Ishikawa (cell line): ENCODE data around the gene FANCD2.

Source experiments
- CEBPB ChIP-seq: IDR thresholded peaks from 2 replicates; pipeline ENCODE4 v1.6.1; 2012
- CREB1 ChIP-seq: IDR thresholded peaks from 2 replicates; pipeline ENCODE4 v1.6.1; 2012; ENCODE audit warnings: low read depth
- EGR1 ChIP-seq: IDR thresholded peaks from 2 replicates; pipeline ENCODE4 v1.6.1; 2012
- EP300 ChIP-seq: IDR thresholded peaks from 2 replicates; pipeline ENCODE4 v1.6.1; 2012; ENCODE audit warnings: borderline replicate concordance
- FOXM1 ChIP-seq: IDR thresholded peaks from 2 replicates; pipeline ENCODE4 v1.6.1; 2012; ENCODE audit warnings: low read depth, borderline replicate concordance
- NFIC ChIP-seq: IDR thresholded peaks from 2 replicates; pipeline ENCODE4 v1.6.1; 2012
- RAD21 ChIP-seq: IDR thresholded peaks from 2 replicates; pipeline ENCODE4 v1.6.1; 2012; ENCODE audit warnings: low read depth
- TAF1 ChIP-seq: IDR thresholded peaks from 2 replicates; pipeline ENCODE4 v1.6.1; 2012; ENCODE audit warnings: low read depth, mild to moderate bottlenecking
- TCF12 ChIP-seq: IDR thresholded peaks from 2 replicates; pipeline ENCODE4 v1.6.1; 2012; ENCODE audit warnings: low read depth
- TEAD4 ChIP-seq: IDR thresholded peaks from 2 replicates; pipeline ENCODE4 v1.6.1; 2012
- YY1 ChIP-seq: IDR thresholded peaks from 2 replicates; pipeline ENCODE4 v1.6.1; 2012; ENCODE audit warnings: low read depth
- ZBTB7A ChIP-seq: IDR thresholded peaks from 2 replicates; pipeline ENCODE4 v1.6.1; 2012; ENCODE audit warnings: low read depth
- TF ChIP-seq, protein P1 (sequence below): IDR thresholded peaks from 2 replicates; pipeline ENCODE4 v1.6.1; 2012
- TF ChIP-seq, protein P2 (sequence below): IDR thresholded peaks from 2 replicates; pipeline ENCODE4 v1.6.1; 2012; ENCODE audit warnings: low read depth, mild to moderate bottlenecking
- TF ChIP-seq, protein P3 (sequence below): IDR thresholded peaks from 2 replicates; pipeline ENCODE4 v1.6.1; 2012

Gene FANCD2

DNA sequence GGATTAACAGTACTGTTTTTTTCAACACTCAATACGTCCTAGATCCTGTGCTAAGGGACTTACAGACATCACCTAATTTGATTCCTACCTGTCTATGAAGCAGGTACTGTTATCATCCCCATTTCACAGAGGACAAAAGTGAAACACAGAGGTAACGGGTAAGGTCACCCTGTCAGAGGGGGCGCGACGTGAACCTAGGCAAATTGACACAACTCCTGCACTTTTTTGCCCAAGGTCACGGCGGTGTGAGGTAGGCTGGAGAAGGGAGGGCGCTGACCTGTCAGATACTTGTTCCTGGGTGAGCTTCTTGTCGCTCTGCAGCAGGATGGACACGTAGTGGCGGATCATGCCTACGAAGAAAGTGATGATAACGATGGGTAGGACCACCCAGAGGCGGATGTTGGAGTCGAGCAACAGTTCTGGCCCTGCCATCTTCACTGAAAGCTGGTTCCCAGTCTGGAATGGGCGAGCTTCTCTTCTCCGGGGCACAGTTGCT is 40.0 kb upstream of the FANCD2 start:
- TF ChIP-seq, protein P1, sequence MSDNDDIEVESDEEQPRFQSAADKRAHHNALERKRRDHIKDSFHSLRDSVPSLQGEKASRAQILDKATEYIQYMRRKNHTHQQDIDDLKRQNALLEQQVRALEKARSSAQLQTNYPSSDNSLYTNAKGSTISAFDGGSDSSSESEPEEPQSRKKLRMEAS: no peak
- no peak for TF ChIP-seq FOXM1
- no peak for TF ChIP-seq TCF12
- no peak for TF ChIP-seq EGR1
- TF ChIP-seq EP300: no peak
- TF ChIP-seq CREB1: no peak
- no peak for TF ChIP-seq ZBTB7A

GRCh38 chr3:9994086-9994844 is 32.0 kb upstream of the FANCD2 start:
- TF ChIP-seq EP300 (no peak), CREB1 (no peak), CEBPB (no peak), RAD21 (no peak), TCF12 (no peak), TEAD4 (no peak), NFIC (no peak), TAF1 (no peak), YY1 (no peak), ZBTB7A (no peak), EGR1 (no peak)
- TF ChIP-seq, protein P2, sequence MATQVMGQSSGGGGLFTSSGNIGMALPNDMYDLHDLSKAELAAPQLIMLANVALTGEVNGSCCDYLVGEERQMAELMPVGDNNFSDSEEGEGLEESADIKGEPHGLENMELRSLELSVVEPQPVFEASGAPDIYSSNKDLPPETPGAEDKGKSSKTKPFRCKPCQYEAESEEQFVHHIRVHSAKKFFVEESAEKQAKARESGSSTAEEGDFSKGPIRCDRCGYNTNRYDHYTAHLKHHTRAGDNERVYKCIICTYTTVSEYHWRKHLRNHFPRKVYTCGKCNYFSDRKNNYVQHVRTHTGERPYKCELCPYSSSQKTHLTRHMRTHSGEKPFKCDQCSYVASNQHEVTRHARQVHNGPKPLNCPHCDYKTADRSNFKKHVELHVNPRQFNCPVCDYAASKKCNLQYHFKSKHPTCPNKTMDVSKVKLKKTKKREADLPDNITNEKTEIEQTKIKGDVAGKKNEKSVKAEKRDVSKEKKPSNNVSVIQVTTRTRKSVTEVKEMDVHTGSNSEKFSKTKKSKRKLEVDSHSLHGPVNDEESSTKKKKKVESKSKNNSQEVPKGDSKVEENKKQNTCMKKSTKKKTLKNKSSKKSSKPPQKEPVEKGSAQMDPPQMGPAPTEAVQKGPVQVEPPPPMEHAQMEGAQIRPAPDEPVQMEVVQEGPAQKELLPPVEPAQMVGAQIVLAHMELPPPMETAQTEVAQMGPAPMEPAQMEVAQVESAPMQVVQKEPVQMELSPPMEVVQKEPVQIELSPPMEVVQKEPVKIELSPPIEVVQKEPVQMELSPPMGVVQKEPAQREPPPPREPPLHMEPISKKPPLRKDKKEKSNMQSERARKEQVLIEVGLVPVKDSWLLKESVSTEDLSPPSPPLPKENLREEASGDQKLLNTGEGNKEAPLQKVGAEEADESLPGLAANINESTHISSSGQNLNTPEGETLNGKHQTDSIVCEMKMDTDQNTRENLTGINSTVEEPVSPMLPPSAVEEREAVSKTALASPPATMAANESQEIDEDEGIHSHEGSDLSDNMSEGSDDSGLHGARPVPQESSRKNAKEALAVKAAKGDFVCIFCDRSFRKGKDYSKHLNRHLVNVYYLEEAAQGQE: no peak
- TF ChIP-seq, protein P1: no peak
- TF ChIP-seq, protein P3, sequence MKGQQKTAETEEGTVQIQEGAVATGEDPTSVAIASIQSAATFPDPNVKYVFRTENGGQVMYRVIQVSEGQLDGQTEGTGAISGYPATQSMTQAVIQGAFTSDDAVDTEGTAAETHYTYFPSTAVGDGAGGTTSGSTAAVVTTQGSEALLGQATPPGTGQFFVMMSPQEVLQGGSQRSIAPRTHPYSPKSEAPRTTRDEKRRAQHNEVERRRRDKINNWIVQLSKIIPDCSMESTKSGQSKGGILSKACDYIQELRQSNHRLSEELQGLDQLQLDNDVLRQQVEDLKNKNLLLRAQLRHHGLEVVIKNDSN: no peak

- TF ChIP-seq RAD21 (no peak), TAF1 (no peak), EP300 (no peak), FOXM1 (no peak), TEAD4 (no peak), CREB1 (no peak), CEBPB (no peak), YY1 (no peak), NFIC (no peak), ZBTB7A (no peak), EGR1 (no peak), TCF12 (no peak)
- TF ChIP-seq, protein P3: no peak
- TF ChIP-seq, protein P1: no peak
- TF ChIP-seq, protein P2: no peak
Observed at GRCh38 chr3:10000686-10001085, 25.6 kb upstream of the FANCD2 start.

GRCh38 chr3:10002951-10003350 is 23.3 kb upstream of the FANCD2 start:
- no peak for TF ChIP-seq NFIC

DNA sequence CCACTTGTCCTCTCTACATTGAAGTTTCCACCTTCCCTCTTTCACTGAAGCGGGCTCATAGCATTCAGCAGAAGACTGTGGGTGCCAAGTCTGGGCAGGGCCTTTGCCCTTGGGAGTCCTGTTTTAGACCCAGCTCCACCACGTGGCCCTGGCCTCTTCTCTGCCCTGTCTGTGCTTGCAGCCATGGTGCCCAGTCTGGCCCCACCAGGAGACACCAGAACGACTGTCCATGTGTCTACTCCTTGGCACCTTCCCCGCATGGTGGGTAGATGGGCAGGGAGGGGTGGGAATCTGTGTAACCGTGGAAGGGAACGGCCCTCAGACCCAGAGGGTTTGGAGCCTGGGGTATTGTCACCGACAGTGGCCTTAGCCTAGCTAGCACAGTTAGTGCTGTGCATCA is 21.7 kb upstream of the FANCD2 start:
- TF ChIP-seq CREB1: no peak
- TF ChIP-seq, protein P2: no peak
- no peak for TF ChIP-seq EGR1
- TF ChIP-seq TEAD4: no peak
- TF ChIP-seq ZBTB7A: no peak
- TF ChIP-seq FOXM1: no peak
- no peak for TF ChIP-seq YY1
- no peak for TF ChIP-seq NFIC
- TF ChIP-seq, protein P3: no peak
- TF ChIP-seq RAD21: no peak
- TF ChIP-seq CEBPB: no peak
- TF ChIP-seq TCF12: no peak
- TF ChIP-seq TAF1: no peak
- TF ChIP-seq, protein P1: no peak
- no peak for TF ChIP-seq EP300
